GM15510 (cell line): ENCODE data around the gene ALDH1A1.

Source experiments
- POLR2A ChIP-seq: IDR thresholded peaks from 3 replicates; pipeline ENCODE4 v1.6.1; 2011; ENCODE audit warnings: borderline replicate concordance; ENCODE audit not compliant: insufficient read length; ENCODE audit errors: extremely low read depth

ALDH1A1 gene

DNA sequence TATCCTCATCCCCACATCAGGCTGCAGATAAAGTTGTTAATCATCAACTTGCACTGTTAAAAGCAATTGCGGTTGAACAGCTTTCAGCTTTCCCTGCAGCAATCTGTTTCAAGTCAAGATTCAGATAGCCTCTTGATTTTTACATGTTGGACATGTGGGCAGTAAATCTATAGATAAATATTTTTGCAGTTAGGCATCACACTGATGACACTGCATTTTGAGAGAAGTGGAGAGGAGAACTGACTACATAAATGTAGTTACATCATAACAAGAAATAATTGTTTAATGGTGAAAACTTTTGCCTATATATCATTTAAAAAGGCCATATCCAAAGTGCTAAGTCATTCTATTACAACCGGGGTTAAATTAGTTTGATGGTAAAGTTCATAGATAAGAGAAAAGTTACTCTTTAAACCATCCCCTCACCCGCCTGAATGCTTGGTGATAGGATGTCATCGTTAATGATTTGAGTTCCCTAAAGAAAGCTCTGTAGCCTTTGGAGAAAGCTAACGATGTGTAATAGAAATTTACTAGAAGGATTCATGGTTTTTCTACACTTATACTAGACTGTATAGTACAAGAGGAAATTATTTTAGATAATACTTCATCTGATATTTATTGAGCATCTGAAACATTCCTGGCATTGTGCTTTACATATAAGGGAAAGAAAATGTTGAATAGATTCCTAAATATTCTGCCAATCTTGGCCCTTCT lies 30.8 kb upstream of the ALDH1A1 start:
- no peak for TF ChIP-seq POLR2A

DNA sequence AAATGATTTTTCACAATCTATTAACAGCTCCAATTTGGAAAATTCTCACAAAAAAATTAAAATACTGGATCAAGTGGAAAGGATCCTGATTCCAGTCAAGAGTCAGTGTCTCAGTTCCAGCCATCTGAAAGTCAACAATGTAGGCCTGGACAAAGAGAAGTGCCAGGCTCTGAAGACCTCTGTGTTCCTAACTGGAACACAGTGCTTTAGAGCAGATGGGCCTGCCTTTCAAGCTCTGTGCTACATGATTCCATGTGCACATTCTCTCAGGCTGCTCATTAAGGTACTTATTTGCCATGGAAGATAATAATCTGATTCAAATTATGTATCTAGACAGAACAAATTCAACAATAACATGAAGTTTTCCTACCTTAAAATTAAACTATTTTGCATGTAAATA lies 30.2 kb upstream of the ALDH1A1 start:
- no peak for TF ChIP-seq POLR2A

DNA sequence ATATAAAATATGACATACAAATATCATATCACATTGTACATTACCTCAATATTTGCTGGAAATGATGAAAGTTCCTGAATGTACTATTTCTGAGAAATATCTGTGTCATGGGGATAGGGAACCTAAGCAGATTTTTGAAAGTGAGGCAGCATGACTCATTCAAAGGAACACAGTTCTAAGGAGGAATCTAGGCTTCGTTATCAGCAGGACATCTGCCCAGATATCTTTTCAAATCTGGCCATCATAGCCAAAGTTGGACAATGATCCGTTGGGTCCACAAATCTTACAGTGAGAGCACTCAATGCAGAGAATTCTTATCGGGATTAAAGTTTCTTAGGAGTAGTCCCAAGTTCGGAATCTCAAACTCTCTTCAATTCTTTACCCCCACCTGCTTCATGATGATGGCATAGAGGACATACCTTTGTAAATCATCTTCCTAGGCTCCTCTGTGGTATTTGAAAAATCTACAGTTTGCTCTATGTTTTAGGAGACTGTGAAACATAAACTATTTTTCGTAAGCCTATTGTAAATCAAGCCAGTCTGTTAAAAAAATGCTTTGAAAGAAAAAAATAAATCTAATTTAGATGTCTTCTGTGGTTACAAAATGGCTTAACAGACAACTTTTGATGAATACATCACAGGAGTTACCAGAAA lies 29.4 kb upstream of the ALDH1A1 start:
- TF ChIP-seq POLR2A: no peak

DNA sequence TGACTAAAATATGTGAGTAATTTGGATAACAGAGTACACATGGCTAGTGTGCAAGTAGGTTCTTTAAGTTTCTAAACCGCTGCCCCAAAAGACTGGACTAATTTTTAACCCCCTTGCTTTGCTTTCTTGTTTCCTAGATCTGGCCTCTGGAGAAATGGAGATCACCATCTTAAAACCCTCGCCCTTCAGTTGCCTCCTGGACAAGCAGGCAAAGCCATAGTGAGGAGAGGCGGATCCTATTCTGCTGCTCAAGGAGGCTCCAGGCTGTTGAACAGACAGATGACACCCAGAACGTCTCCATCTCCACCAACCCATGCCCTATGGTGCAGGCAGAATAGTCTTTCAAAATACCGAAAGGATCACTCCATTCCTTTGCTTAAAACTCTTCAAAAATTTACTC lies 28.6 kb upstream of the ALDH1A1 start:
- no peak for TF ChIP-seq POLR2A

DNA sequence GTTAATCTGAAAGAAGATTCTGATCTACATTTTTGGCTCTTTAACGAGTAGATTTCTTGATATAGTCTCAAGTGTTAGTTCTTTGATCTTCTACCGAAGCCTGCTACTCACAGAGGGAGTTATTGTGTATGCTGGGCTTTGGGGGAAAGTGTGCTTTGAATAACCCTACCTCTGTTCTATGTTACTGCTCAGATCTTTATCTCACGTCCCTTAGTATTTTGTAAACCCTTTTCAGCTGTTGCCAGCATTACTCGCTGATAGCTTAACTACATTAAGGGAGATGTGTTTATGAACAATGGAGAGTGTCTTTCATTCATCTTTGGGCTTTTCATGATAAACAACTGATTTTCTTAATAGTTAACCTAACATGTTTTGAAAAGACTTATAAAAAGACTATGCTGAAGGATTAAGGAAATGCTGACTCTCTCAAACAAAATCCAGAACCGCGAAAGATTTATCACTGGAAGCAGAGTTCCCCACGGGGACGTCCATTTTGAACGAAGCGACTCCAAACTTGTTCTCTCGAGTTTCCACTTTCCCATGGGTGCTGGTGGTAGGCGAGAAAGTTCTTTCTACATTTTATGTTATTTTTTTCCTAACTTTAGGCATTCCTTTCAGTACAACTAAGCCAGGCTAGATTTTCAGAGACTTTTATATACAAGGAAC lies 27.9 kb upstream of the ALDH1A1 start:
- no peak for TF ChIP-seq POLR2A

DNA sequence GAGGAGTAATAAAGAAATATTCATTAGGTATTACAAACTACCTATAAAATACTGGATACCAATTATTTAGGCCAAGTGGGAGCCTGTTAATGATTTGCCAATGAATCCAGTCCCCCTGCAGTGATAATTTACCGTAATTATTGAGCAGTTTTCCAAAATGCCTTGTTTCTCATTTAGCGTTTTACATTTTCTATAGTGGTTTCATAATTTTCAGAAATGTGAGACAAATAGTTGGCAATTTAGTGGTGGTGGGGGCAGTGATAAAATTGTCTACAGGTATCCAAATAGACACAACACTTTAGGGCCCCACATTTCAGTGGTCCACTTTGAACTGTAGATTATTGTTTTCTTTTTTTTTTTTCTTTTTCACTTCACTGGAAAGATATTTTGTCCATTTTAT lies 27.3 kb upstream of the ALDH1A1 start:
- no peak for TF ChIP-seq POLR2A

DNA sequence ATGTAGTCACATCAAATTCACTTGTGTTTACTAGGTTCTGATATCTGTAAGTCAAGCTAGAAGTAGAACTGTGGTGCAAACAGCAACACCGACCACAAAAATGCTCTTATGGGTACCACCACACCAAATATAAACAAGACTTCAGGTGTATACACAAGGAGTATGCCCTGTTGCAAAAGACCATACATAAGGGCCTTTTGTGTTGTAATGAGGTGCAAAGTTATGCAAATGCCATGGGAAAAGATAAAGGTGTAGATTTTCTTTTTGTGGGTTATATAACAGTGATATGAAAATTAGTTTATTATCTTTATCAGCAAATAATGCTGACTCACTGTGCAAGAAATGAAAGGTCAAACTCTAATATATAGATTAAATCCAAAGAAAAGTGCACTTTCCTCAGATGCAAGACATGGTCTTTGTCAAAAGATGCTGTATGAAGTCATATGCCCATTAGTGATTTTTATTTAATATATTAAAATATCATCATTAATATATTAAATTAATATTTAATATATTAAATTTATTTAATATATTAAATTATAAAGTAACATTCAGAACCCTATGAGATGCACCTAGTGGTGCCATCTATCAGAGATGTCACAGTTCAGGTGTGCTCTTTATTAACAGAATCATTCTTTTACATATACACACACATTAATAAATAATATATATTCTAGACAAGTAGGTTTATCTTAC lies 26.7 kb upstream of the ALDH1A1 start:
- TF ChIP-seq POLR2A: no peak

DNA sequence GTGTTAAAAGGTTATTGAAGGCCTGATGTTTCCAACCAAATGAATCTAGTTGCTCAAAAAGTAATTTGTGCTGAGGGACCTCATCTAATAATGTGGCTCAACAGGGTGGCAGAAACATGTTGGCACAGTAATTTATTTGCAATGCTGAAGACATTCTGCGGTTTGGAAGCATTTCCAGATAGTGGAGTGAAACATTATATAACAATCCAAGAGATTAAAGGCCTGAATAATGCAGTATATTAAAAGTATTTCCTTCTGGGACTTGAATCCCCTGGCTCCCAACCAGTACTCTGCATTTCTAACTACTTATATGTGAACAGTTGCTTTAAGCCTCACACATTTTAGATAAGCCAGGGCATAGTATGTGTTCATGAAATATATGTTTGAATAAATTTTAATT lies 25.9 kb upstream of the ALDH1A1 start:
- TF ChIP-seq POLR2A: no peak

DNA sequence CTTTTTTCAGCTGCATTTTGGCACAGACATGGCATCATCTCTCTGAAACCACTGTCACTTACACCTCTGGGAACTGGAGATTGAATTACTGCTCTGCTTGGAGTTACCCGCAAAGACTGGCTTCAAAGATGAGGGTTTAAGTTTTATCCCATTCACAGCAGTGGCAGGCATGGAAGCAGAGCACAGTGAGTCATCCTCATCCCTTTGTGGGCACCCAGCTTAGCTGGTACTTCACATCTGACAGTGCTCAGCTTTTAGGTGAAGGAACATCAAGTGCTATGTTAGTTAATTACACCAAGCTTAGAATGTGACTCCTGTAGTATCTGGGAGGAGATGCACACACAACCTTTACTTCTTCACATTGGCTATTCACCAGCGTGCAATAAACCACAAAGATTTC lies 24.8 kb upstream of the ALDH1A1 start:
- no peak for TF ChIP-seq POLR2A

DNA sequence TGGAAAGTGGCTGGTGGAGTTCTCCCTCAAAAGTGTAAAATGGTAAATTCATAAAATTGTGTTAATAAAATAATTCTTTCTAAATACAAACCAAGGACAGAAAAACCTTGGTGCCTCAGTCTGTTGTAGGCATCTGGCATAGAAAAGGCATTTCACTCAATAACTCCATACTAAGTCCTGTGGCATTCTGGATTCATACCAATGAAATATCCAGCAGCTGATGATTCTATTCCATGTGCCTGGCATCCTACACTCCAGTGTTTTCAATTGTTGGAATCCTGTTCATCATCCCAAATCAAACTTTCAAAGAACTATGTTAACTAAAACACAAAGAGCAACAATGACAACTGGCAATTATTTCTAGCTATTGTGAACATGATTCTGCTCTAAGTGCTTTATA lies 21.6 kb upstream of the ALDH1A1 start:
- no peak for TF ChIP-seq POLR2A

DNA sequence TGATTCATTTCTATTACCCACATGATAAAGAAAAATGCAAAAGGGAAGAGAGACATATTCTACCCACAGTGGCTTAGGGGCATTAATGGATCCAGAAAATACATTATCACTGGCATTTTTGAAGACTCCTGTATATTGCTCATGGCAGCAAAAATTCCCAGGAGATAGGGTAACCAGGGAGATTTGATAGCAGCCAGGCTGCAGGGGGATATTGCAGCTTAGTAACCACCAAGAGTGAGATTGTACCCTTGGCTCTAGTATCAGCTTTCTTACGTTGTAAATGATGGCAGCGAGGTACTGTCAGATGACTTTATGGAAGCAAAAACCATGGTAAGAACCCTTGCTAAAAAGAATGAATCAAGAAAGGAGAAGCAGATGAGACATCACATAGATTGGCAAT lies 19.8 kb upstream of the ALDH1A1 start:
- TF ChIP-seq POLR2A: no peak

DNA sequence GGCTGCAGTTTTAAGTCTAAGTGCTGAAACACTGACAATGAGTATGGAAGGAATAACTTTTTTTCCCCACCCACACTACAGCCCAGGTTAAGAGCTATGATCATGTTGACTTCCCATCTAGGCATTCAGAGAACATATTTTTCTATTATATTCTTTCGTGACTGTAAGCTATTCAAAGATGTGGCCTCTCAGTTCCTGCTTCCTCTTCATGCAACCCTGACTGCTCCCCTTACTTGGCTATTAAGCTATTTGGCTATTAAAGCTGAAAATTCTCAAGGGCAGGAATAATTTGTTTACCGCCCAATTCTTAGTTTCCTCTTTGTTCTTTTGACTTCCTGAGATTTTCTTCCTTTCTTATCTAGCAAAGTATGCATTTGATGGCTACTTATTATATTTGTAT lies 18.6 kb upstream of the ALDH1A1 start:
- no peak for TF ChIP-seq POLR2A

DNA sequence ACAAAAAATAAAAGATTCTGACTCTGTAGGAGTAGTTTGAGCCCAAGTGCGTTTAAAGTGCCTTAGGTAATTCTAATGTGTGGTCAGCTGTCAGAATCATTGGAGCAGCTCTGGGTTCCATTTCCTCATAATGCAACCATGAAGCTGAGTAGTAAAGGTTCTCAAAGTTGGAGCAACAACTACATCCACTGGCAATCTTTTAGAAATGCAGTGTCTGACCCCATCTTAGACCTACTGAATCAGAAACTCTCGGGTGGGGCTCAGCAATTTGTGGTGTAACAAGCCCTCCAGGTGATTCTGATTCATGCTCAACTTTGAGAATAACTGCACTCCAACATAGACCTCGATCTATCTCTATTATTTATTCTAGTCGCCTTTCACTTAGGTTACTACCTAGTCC lies 7.6 kb upstream of the ALDH1A1 start:
- no peak for TF ChIP-seq POLR2A

DNA sequence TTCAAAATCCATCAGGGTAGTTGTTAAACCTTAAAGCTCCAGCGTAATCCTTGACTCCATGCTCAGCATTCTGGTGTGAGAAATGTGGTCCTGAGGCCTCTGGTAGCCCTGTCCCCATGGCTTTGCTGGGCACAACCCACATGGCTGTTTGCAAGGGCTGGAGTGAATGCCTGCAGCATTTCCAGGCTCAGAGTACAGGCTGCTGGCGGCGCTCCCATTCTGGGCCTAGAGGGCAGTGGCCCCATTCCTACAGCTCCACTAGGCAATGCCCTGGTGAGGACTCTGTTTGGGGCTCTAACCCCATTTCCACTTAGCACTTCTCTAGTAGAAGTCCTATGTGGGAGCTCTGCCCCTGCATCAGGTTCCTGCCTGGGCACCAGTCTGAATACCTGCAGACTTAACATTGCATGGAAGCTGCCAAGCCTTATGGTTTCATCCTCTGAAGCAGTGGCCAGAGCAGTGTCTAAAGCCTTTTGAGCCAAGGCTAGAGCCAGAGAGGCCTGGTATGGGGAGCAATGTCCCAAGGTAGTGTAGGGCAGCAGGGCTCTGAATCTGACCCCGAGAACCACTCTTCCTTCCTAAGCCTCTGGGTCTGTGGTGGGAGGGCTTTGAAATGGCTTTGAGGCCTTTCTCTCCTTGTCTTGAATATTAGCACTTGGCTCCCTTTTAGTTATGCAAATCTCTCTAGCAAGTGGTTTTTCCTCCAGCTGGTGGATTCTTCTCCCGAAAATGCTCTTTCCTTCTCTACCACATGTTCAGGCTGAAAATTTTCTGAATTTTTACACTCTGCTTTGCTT lies 5.8 kb upstream of the ALDH1A1 start:
- no peak for TF ChIP-seq POLR2A
